GM12872 (cell line): Measurements from ENCODE around the gene FIGNL1.

Experiments
- CTCF ChIP-seq: IDR thresholded peaks from 3 replicates; pipeline ENCODE4 v1.5.1; 2011; ENCODE audit warnings: low read depth, mild to moderate bottlenecking, low read length, moderate library complexity; ENCODE audit not compliant: insufficient read depth

Gene FIGNL1

DNA sequence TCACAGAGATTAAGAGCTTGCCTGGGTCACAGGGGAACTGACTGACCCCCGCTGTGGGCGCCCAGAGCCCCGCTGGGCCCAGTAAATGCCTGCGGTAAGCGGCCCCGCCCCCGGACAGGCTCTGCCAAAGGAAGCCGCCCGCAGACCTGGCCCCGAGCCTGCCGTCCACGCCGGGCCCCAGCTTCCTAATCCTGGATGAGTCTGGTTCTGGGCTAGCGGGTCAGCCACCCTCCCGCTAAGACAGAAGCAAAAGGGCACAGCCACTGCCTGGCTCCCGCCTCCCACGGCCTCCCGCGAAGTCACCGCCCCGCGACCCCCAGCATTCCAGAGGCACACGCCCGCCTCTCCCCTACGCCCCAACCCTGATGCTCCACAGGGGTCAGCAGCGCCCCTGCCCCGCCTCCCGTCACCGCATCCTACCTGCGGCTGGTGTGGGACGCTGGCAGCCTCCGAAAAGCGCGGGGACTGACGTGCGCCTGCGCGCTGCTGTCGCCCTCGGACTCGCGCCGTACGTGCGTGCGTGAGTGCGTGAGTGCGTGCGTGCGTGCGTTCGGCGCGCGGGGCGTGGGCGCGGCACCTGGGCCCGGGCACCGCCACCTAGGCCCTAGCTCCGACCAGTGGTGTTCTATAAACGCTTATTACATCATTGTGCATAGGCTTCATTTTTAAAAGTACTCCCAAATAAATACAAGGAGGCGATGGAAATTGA is at the start of gene FIGNL1:
TSS of gene FIGNL1 (minus strand) at position 470 of the 709 bp plus-strand sequence. CDS start 3,063 bp downstream, outside the sequence.
- no peak for TF ChIP-seq CTCF

- no peak for TF ChIP-seq CTCF
Observed at GRCh38 chr7:50499092-50499491, 48.9 kb upstream of the FIGNL1 start.

DNA sequence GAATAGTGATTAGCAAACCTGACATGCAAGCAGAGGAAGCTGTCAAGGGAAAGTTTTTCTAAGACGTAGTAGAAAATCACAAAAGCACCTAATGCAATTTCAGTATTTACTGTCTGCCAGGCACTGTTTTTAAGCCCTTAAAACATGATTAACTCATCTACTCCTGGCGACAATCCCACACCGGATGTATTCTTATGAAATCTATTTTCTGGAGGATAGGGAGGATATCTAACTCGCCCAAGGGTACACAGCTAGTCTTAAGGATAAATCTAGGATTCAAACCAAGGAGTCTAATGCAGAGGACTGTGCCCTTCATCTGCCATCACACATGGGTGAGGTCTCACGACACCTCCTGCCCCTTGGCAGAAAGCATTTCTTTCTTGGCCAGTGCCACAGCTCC is 47.8 kb upstream of the FIGNL1 start:
- no peak for TF ChIP-seq CTCF

GRCh38 chr7:50497068-50497642 is 47.0 kb upstream of the FIGNL1 start:
- TF ChIP-seq CTCF = no peak

GRCh38 chr7:50496569-50496968 is 46.4 kb upstream of the FIGNL1 start:
- no peak for TF ChIP-seq CTCF

- TF ChIP-seq CTCF = no peak
Observed at GRCh38 chr7:50495746-50496145, 45.6 kb upstream of the FIGNL1 start.

- no peak for TF ChIP-seq CTCF
Observed at GRCh38 chr7:50492770-50493519, 42.8 kb upstream of the FIGNL1 start.
